H1 (cell line): ENCODE measurements around the gene LINC01488. TPM values are rescaled to one million over a fixed set of nuclear protein-coding genes. Genes with fewer than 3 reads are reported as not detected.

Source experiments
- CTCF ChIA-PET: fragments of 300-600 bp; sonication (Branson Sonifier 250); formaldehyde crosslinking; loops from one replicate; lab custom pipeline; 2021; ENCODE audit not compliant: partially characterized antibody; lab: Charles Lee
- POLR2A ChIA-PET: fragments of 300-600 bp; sonication (Branson Sonifier 250); formaldehyde crosslinking; loops from one replicate; lab custom pipeline; 2021; ENCODE audit warnings: inconsistent platforms; ENCODE audit not compliant: partially characterized antibody; lab: Charles Lee
- DNase-seq, 2 experiments: peaks; one replicate each; pipeline versions ENCODE4 v3.0.0 to v3.0.0-alpha.2; 2010 to 2022; ENCODE audit warnings: low spot score in 2 of 2, low read depth in 1 of 2, mixed read lengths in 1 of 2
- FAIRE-seq: peaks from 2 replicates; lab custom pipeline; 2011; peaks lifted over from hg19 to GRCh38; lab: Jason Lieb, UNC
- H2AFZ ChIP-seq: 2 replicates; pipeline ENCODE4 v1.8.1; 2012; ENCODE audit warnings: low read length, inconsistent platforms
- H2AK5ac ChIP-seq: 2 replicates; pipeline ENCODE4 v1.6.1; 2013; ENCODE audit warnings: low read depth, low read length
- H2BK120ac ChIP-seq: replicated peaks from 2 replicates; pipeline ENCODE3; 2013; ENCODE audit warnings: low read depth, low read length, inconsistent platforms
- H2BK12ac ChIP-seq: 2 replicates; pipeline ENCODE4 v1.6.1; 2013; ENCODE audit warnings: low read depth, low read length
- H2BK15ac ChIP-seq: 2 replicates; pipeline ENCODE4 v1.6.1; 2013; ENCODE audit warnings: low read length
- H2BK20ac ChIP-seq: 2 replicates; pipeline ENCODE4 v1.6.1; 2013; ENCODE audit warnings: low read length
- H2BK5ac ChIP-seq: 2 replicates; pipeline ENCODE4 v1.6.1; 2013; ENCODE audit warnings: low read depth, low read length
- H3K14ac ChIP-seq: 2 replicates; pipeline ENCODE4 v1.6.1; 2013; ENCODE audit warnings: inconsistent platforms; ENCODE audit not compliant: insufficient read length
- H3K18ac ChIP-seq: 2 replicates; pipeline ENCODE4 v1.6.1; 2013; ENCODE audit warnings: low read length; ENCODE audit errors: extremely low read depth
- H3K23ac ChIP-seq: 2 replicates; pipeline ENCODE4 v1.6.1; 2013; ENCODE audit warnings: inconsistent platforms; ENCODE audit not compliant: insufficient read length
- H3K23me2 ChIP-seq: 2 replicates; pipeline ENCODE4 v1.6.1; 2013; ENCODE audit warnings: low read depth, low read length
- H3K27ac ChIP-seq: 2 replicates; pipeline ENCODE4 v1.6.1; 2011; ENCODE audit warnings: low read depth, low read length, inconsistent platforms
- H3K27me3 ChIP-seq, 4 experiments: replicated peaks in 1 of 4; 1 replicate in 1 of 4; 2 replicates in 3 of 4; pipeline versions ENCODE4 v1.6.1 to v1.8.1; 2011 to 2013; ENCODE audit warnings: low read length in 3 of 4, mild to moderate bottlenecking in 3 of 4, inconsistent platforms in 2 of 4, mixed read lengths in 2 of 4, moderate library complexity in 1 of 4; ENCODE audit not compliant: control insufficient read depth in 3 of 4, insufficient read depth in 3 of 4; ENCODE audit errors: extremely low read depth in 1 of 4
- H3K36me3 ChIP-seq, 4 experiments: 2 replicates each; pipeline versions ENCODE4 v1.6.1 to v1.8.1; 2011 to 2013; ENCODE audit warnings: mild to moderate bottlenecking in 4 of 4, low read length in 3 of 4, moderate library complexity in 2 of 4, control low read depth in 1 of 4, inconsistent platforms in 1 of 4; ENCODE audit not compliant: insufficient read depth in 4 of 4, control insufficient read depth in 2 of 4
- H3K4ac ChIP-seq: replicated peaks from 2 replicates; pipeline ENCODE3; 2013; ENCODE audit warnings: low read length, low read depth, mixed read lengths, inconsistent platforms; ENCODE audit not compliant: insufficient read length
- H3K4me1 ChIP-seq, 4 experiments: replicated peaks in 1 of 4; 1 replicate in 1 of 4; 2 replicates in 3 of 4; pipeline versions ENCODE4 v1.6.1 to v1.8.1; 2011 to 2013; ENCODE audit warnings: low read length in 3 of 4, inconsistent platforms in 2 of 4, mixed read lengths in 1 of 4; ENCODE audit not compliant: insufficient read depth in 4 of 4, control insufficient read depth in 3 of 4
- H3K4me2 ChIP-seq, 2 experiments: 2 replicates each; pipeline versions ENCODE4 v1.6.1 to v1.8.1; 2011 to 2013; ENCODE audit warnings: low read depth in 2 of 2, low read length in 2 of 2, control low read depth in 1 of 2, inconsistent platforms in 1 of 2, mild to moderate bottlenecking in 1 of 2; ENCODE audit not compliant: insufficient read depth in 1 of 2
- H3K4me3 ChIP-seq, 4 experiments: fragments of 200-600, 300-600 bp in 1 of 4; sonication (generic), shearing (Covaris generic), sonication (Bioruptor Twin) in 1 of 4; 2 replicates each; pipeline versions ENCODE4 v1.5.1 to v1.8.1; 2011 to 2016; ENCODE audit warnings: low read length in 4 of 4, low read depth in 3 of 4, control low read depth in 2 of 4, inconsistent platforms in 2 of 4, mild to moderate bottlenecking in 2 of 4, mixed read lengths in 1 of 4, moderate library complexity in 1 of 4; ENCODE audit not compliant: insufficient read depth in 2 of 4; ENCODE audit errors: extremely low read depth in 1 of 4
- H3K56ac ChIP-seq: replicated peaks from 2 replicates; pipeline ENCODE3; 2013; ENCODE audit warnings: low read depth, mild to moderate bottlenecking, mixed read lengths, low read length, inconsistent platforms; ENCODE audit not compliant: insufficient read length
- H3K79me1 ChIP-seq: 2 replicates; pipeline ENCODE4 v1.6.1; 2013; ENCODE audit warnings: low read depth, low read length, control low read depth
- H3K79me2 ChIP-seq, 2 experiments: 2 replicates each; pipeline versions ENCODE4 v1.6.1 to v1.8.1; 2012 to 2013; ENCODE audit warnings: low read length in 2 of 2, mild to moderate bottlenecking in 2 of 2, inconsistent platforms in 1 of 2; ENCODE audit not compliant: insufficient read depth in 2 of 2, control insufficient read depth in 1 of 2
- H3K9ac ChIP-seq, 4 experiments: replicated peaks in 1 of 4; 1 replicate in 1 of 4; 2 replicates in 3 of 4; pipeline versions ENCODE4 v1.6.1 to v1.8.1; 2011 to 2013; ENCODE audit warnings: low read depth in 3 of 4, low read length in 3 of 4, control low read depth in 2 of 4, mild to moderate bottlenecking in 2 of 4, moderate library complexity in 2 of 4, inconsistent platforms in 1 of 4; ENCODE audit errors: extremely low read depth in 1 of 4
- H3K9me3 ChIP-seq, 2 experiments: 2 replicates each; pipeline versions ENCODE4 v1.6.1 to v1.8.1; 2012 to 2013; ENCODE audit warnings: mild to moderate bottlenecking in 2 of 2, moderate library complexity in 2 of 2, control low read depth in 1 of 2, inconsistent platforms in 1 of 2, low read depth in 1 of 2, low read length in 1 of 2, mixed read lengths in 1 of 2; ENCODE audit not compliant: insufficient read depth in 2 of 2
- H4K20me1 ChIP-seq, 2 experiments: replicated peaks in 1 of 2; 2 replicates each; pipeline versions ENCODE3 to v1.8.1; 2011 to 2013; ENCODE audit warnings: inconsistent platforms in 2 of 2, low read length in 2 of 2, mild to moderate bottlenecking in 1 of 2; ENCODE audit not compliant: insufficient read depth in 2 of 2, control insufficient read depth in 1 of 2
- H4K5ac ChIP-seq: 2 replicates; pipeline ENCODE4 v1.6.1; 2013; ENCODE audit warnings: low read length, low read depth, mixed read lengths, inconsistent platforms; ENCODE audit not compliant: insufficient read length
- H4K8ac ChIP-seq: 2 replicates; pipeline ENCODE4 v1.8.0; 2013; ENCODE audit warnings: mild to moderate bottlenecking, moderate library complexity, low read length, inconsistent platforms; ENCODE audit not compliant: insufficient read depth; ENCODE audit errors: extremely low read depth
- H4K91ac ChIP-seq: replicated peaks from 2 replicates; pipeline ENCODE3; 2013; ENCODE audit warnings: low read length, mixed read lengths, inconsistent platforms; ENCODE audit not compliant: insufficient read length
- POU5F1 ChIP-seq: IDR thresholded peaks from 2 replicates; pipeline ENCODE4 v1.6.1; 2011; ENCODE audit warnings: low read depth, mild to moderate bottlenecking, low read length, moderate library complexity
- TBP ChIP-seq: IDR thresholded peaks from 2 replicates; pipeline ENCODE4 v1.6.1; 2011; ENCODE audit warnings: low read depth, low read length, improper control_type of control experiment
- WGBS, 2 experiments: shearing (Covaris generic) in 1 of 2; methylation state at CpG; one replicate each; pipeline versions ENCODE4 v1.1.6 to v1.1.7; 2013 to 2015; ENCODE audit warnings: low lambda C conversion rate in 2 of 2, mixed read lengths in 2 of 2, inconsistent platforms in 1 of 2, low coverage in 1 of 2, missing lambda C conversion rate in 1 of 2; ENCODE audit not compliant: insufficient replicate concordance in 2 of 2, insufficient coverage in 1 of 2, insufficient read length in 1 of 2; ENCODE audit errors: extremely low coverage in 1 of 2, missing lambda C conversion rate in 1 of 2; 5-methylcytosine and 5-hydroxymethylcytosine counted together
- polyA plus RNA-seq, 7 experiments: library from polyadenylated mRNA; depleted of rRNA in 3 of 7; stranded (reverse) in 5 of 7; unstranded in 2 of 7; fragments of >200 nt in 5 of 7; fragments of 200-250 nt in 2 of 7; gene quantifications; 1 replicate in 5 of 7; 2 replicates in 1 of 7; 4 replicates in 1 of 7; pipeline versions ENCODE4 v1.2.1 to v1.2.3, GENCODE V29; 2011 to 2013; ENCODE audit warnings: missing spikeins in 2 of 7, mixed read lengths in 2 of 7
- total RNA-seq: library from RNA; stranded (reverse); fragmentation: NEBNext Ultra II Directional; extraction: Animal tissue kit (Norgen Biotek cat#: 25700); gene quantifications from 2 replicates; pipeline ENCODE4 v1.2.1, GENCODE V29; 2021
- TF ChIP-seq, protein P1 (sequence below): IDR thresholded peaks from 2 replicates; pipeline ENCODE4 v1.6.1; 2011; ENCODE audit warnings: low read depth, mild to moderate bottlenecking, low read length; ENCODE audit not compliant: insufficient read depth

LINC01488 gene
- total and polyA plus RNA-seq, 2 of the 8 experiments (the other 6 are each of a cell fraction or from before 2014, with no cell fraction given), result not detected

DNA sequence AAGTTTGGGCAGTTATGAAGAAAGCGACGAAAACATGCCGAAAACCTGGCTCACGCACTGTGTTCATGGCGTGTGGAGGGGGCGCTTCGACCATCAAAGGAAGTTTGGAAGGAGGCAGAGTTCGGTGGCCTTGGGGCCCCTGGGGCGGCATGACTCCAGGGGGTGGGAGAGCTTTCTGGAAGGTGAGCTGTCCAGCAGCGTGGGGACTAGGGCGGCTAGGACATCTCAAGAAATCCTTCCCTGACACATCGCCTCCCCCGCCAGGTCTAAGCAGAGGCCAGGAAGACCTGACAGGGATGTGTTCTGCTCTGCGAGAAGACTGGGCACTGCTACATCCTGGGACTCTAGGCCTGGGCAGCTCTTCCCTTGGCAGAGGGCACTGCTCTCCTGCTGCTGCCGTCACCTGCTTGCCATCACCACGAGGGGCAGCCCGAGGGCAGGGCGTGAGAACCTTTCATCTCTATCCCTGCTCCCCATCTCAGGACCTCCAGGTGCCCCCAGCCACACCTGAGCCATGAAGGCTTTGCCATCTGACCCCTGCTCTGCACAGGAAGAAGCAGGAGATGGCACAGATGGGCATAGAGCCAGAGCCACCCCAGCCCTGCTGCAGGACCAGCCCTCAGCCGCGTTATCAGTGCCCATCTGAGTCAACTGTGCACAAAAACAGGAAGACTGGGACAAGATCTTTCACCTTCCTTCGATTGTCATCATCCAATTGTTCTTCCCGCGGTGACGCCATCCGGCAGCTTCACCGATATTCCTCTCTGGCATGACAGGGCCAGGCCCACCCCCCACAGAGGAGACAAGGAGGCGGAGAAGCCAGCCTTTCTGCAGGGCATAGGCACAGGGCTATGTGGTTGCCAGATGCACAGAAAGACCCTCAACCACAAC, 12.7 kb downstream of the LINC01488 start:
- Histone ChIP-seq H3K9ac (no peak overlapping the region), H2BK120ac (no peak overlapping the region), H2BK20ac (no peak overlapping the region), H3K23ac (no peak overlapping the region), H3K4me3 (no peak overlapping the region), H3K36me3 (no peaks in the 10 kb centered on the region), H3K56ac (no peak overlapping the region), H4K20me1 (no peaks in the 10 kb centered on the region), H3K27ac (no peak overlapping the region), H3K4me2 (no peak overlapping the region), H3K27me3 (no peaks in the 10 kb centered on the region; a peak in 1 of 7 replicates), H4K5ac (no peak overlapping the region), H4K91ac (no peak overlapping the region), H3K9me3 (no peaks in the 10 kb centered on the region), H3K4ac (no peak overlapping the region), H3K23me2 (no peaks in the 10 kb centered on the region; the same call in 1 of the 2 replicates), H3K79me2 (no peaks in the 10 kb centered on the region), H3K14ac (no peak overlapping the region), H3K79me1 (no peaks in the 10 kb centered on the region), H2BK15ac (no peak overlapping the region), H2BK12ac (no peak overlapping the region), H3K18ac (no peak overlapping the region), H2AK5ac (no peak overlapping the region), H4K8ac (no peak overlapping the region; the same call in 1 of the 2 replicates), H3K4me1 (peaks cover 0 to 3% (median under 1%) of the 10 kb centered on the region in 4 experiments; a peak in 1 of 7 replicates), H2AFZ (no peak overlapping the region), H2BK5ac (no peak overlapping the region)
- POLR2A ChIA-PET, result no interaction called here
- FAIRE-seq (no peak), DNase-seq (no peak)
- TF ChIP-seq, protein P1, sequence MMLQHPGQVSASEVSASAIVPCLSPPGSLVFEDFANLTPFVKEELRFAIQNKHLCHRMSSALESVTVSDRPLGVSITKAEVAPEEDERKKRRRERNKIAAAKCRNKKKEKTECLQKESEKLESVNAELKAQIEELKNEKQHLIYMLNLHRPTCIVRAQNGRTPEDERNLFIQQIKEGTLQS, result no peak
- TF ChIP-seq POU5F1 (no peak), TBP (no peak)
- CTCF ChIA-PET, result interaction anchor here (1.3 kb wide), 1 partner anchor 22 kb away, joined by 4 read pairs; no protein-coding TSS in a partner anchor
- 91% methylated on average over 27 of the region's 27 CpGs; no CpG with 5 or more reads in 1 of the 2 experiments for WGBS, 2 experiments
